ENCODE data around the gene NOX5.

NOX5 gene

DNA sequence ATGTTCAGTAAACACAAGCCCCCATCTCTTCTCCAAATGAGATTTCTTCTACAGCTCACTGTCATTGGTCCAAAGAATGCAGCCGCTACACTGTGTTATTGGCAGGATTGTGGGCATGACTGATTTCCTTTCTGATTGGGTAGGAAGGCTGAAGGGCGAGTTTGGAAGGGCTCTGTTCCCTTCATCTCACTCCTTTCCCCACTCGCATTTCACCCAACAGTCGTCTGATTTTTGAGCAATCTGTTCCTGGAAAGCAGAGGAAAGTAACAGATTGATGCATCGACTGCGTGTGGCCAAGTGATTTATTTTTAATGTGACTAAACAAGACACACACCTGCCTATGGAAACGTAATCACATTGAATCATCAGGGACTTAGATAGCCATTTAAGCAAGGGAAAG is 55.5 kb downstream of the NOX5 start:
- H3K4me3 ChIP-seq (ENCODE audit: low read depth, low read length): no peak overlapping the region
- peaks cover 17% of the 10 kb centered on the region; the same call in 1 of the 2 replicates for H3K27me3 ChIP-seq (ENCODE audit: control insufficient read depth, insufficient read depth, low read length)
- no peak overlapping the region for H3K27ac ChIP-seq (ENCODE audit: low read depth, low read length)
- H3K9ac ChIP-seq (ENCODE audit: low read depth, low read length): no peak overlapping the region
- no peaks in the 10 kb centered on the region for H3K9me3 ChIP-seq (ENCODE audit: control insufficient read depth, insufficient read depth, low read length)
- H3K4me1 ChIP-seq (ENCODE audit: control insufficient read depth, insufficient read depth, low read length): peaks cover 11% of the 10 kb centered on the region
- H3K36me3 ChIP-seq (ENCODE audit: control insufficient read depth, insufficient read depth, low read length): no peaks in the 10 kb centered on the region

DNA sequence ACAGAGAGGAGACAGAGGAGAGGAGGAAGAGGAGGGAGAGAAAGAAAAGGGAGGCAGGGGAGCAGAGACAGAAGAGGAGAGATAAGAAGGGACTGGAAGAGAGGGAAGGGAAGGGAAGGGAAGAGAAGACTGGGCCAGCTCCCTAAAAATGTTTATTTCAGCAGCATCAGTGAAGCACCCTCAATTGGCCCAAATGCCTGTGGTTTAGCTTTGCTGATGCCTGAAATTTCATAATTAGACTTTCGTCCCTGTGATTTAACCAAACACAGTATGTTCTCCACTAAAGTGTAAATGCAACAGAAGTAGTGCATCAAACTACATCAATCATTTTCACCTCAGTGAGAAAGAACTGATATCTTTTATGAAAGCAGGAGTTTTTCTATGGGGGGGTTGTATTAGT is 55.9 kb downstream of the NOX5 start:
- no peaks in the 10 kb centered on the region for H3K9me3 ChIP-seq (ENCODE audit: control insufficient read depth, insufficient read depth, low read length)
- no peak overlapping the region for H3K27ac ChIP-seq (ENCODE audit: low read depth, low read length)
- H3K36me3 ChIP-seq (ENCODE audit: control insufficient read depth, insufficient read depth, low read length): no peaks in the 10 kb centered on the region
- no peak overlapping the region for H3K9ac ChIP-seq (ENCODE audit: low read depth, low read length)
- peaks cover 17% of the 10 kb centered on the region; the same call in 1 of the 2 replicates for H3K27me3 ChIP-seq (ENCODE audit: control insufficient read depth, insufficient read depth, low read length)
- H3K4me3 ChIP-seq (ENCODE audit: low read depth, low read length): no peak overlapping the region
- peaks cover 15% of the 10 kb centered on the region for H3K4me1 ChIP-seq (ENCODE audit: control insufficient read depth, insufficient read depth, low read length)

DNA sequence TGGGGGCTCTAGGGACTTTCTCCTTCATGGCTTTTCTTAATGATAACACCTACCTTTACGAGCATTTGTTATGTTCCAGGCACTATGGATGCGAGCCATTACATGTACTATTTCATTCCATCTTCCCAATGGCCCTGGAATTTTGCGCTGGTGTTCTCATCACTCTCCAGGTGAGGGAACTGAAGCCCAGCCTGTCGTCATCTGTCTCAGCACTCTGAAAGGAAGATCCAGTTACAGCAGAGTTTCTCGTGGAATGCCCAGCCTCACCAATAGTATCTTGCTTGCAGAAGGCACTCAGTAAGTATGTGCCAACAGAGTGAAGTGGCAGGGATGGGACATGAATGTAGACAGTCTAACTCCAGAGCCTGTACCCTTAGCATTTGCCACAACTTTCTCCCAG is 56.8 kb downstream of the NOX5 start:
- H3K4me1 ChIP-seq (ENCODE audit: control insufficient read depth, insufficient read depth, low read length): peaks cover 24% of the 10 kb centered on the region
- H3K27ac ChIP-seq (ENCODE audit: low read depth, low read length): no peak overlapping the region
- H3K36me3 ChIP-seq (ENCODE audit: control insufficient read depth, insufficient read depth, low read length): no peaks in the 10 kb centered on the region
- H3K9ac ChIP-seq (ENCODE audit: low read depth, low read length): no peak overlapping the region
- no peak overlapping the region for H3K4me3 ChIP-seq (ENCODE audit: low read depth, low read length)
- H3K27me3 ChIP-seq (ENCODE audit: control insufficient read depth, insufficient read depth, low read length): peaks cover 26% of the 10 kb centered on the region
- H3K9me3 ChIP-seq (ENCODE audit: control insufficient read depth, insufficient read depth, low read length): no peaks in the 10 kb centered on the region

DNA sequence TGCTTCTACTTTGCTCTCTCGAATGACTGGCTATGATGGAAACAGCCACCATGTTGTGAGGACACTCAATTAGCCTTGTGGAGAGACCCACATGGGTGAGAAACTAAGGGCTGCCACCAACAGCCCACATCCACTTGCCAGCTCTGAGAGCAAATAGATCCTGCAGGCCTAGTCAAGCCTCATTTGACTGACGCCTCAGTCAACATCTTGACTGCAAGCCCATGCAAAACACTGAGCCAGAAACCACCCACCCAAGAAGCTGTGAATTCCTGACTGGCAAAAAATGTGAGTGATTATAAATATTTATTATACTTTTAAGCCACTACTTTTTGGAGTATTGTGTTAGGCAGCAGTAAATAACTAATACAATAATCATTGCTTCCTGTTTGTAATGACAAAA is 58.4 kb downstream of the NOX5 start:
- Histone ChIP-seq H3K27me3 (ENCODE audit: control insufficient read depth, insufficient read depth, low read length) (peaks cover 32% of the 10 kb centered on the region), H3K36me3 (ENCODE audit: control insufficient read depth, insufficient read depth, low read length) (no peaks in the 10 kb centered on the region), H3K4me1 (ENCODE audit: control insufficient read depth, insufficient read depth, low read length) (peaks cover 28% of the 10 kb centered on the region), H3K9me3 (ENCODE audit: control insufficient read depth, insufficient read depth, low read length) (no peaks in the 10 kb centered on the region), H3K27ac (ENCODE audit: low read depth, low read length) (no peak overlapping the region), H3K9ac (ENCODE audit: low read depth, low read length) (no peak overlapping the region), H3K4me3 (ENCODE audit: low read depth, low read length) (no peak overlapping the region)

DNA sequence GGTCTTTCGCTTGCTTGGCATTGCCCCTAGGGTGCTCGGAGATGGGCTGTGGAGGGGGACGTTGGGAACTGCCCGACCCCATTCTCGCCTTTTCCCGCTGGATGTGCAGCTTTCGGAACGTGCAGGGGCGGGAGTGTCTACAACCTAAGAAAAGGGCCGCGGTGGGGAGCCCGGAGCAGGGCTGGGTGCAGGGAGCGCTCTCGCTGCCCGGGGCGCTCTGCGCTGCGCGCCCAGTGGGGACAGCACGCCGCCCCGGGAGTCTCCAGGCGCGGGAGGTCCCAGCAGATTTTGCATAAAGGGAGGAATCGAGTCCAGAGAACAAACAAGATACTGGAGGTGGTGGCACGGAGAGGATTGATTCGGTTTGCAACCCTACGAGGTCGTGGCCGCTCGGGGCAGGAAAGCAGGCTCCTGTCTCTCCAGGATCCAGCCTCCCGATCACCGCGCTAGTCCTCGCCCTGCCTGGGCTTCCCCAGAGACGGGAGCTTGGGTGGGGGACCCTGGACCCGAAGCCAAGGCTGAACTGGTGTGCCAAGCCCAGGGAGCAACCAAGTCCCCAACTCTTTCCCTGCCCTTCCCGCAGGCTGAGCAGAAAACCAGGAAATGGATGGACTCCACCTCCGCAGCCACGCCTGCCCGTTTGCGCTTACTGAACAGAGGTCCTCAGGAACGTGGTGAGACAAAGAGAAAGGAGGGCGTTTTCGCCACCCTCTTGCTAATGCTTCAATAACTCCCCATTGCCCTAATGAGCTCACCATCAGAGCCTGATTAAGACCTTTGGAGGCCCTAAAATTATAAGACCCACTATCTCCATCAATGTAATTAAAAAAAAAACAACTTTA is 59.7 kb downstream of the NOX5 start:
- H3K36me3 ChIP-seq (ENCODE audit: control insufficient read depth, insufficient read depth, low read length): no peaks in the 10 kb centered on the region
- peaks cover 28% of the 10 kb centered on the region for H3K4me1 ChIP-seq (ENCODE audit: control insufficient read depth, insufficient read depth, low read length)
- peak overlapping the region; percentile 64 for H3K9ac ChIP-seq (ENCODE audit: low read depth, low read length)
- H3K4me3 ChIP-seq (ENCODE audit: low read depth, low read length): peak overlapping the region; percentile 83
- H3K27me3 ChIP-seq (ENCODE audit: control insufficient read depth, insufficient read depth, low read length): peaks cover 32% of the 10 kb centered on the region
- peak overlapping the region; percentile 23 for H3K27ac ChIP-seq (ENCODE audit: low read depth, low read length)
- no peaks in the 10 kb centered on the region for H3K9me3 ChIP-seq (ENCODE audit: control insufficient read depth, insufficient read depth, low read length)

DNA sequence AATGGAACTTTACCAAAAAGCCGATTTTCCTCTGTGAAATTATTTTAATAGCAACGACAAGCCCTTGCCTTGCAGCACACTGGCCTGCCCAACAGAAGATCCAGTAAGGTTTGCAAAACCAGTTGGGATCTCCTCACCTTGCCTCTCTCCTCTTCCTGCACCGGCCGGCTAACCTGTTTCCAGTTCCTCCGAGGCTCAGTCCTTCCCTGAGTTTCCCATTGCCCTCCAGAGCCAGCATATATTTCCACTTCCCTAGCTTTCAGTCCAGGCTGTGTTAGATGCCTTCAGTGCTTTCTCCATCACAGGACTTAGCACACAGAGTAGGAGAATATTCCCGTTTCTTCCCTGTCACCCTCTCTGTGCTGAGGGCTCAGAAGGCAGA is 60.3 kb downstream of the NOX5 start:
- Histone ChIP-seq H3K9ac (ENCODE audit: low read depth, low read length) (no peak overlapping the region), H3K36me3 (ENCODE audit: control insufficient read depth, insufficient read depth, low read length) (no peaks in the 10 kb centered on the region), H3K27ac (ENCODE audit: low read depth, low read length) (no peak overlapping the region), H3K9me3 (ENCODE audit: control insufficient read depth, insufficient read depth, low read length) (no peaks in the 10 kb centered on the region), H3K4me1 (ENCODE audit: control insufficient read depth, insufficient read depth, low read length) (peaks cover 28% of the 10 kb centered on the region), H3K27me3 (ENCODE audit: control insufficient read depth, insufficient read depth, low read length) (peaks cover 32% of the 10 kb centered on the region), H3K4me3 (ENCODE audit: low read depth, low read length) (peak overlapping the region; percentile 83)

DNA sequence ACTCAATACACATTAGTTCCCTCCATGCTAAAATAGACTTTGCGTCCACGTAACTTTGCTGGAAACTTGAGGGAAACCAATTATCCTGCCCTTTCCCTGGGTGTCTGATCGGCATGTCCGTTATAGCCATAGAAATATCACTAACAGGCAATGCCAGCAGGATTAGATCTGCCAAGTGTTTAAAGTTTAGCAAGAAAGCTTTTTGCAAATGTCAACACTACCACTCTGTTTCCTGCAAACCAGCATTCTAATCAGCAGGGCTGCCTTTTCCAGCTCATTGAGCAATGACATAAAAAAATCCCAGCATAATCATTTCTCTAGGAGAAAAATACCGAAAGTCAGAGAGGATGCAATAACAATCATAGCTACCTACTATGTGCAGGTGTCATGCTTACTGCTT is 60.9 kb downstream of the NOX5 start:
- Histone ChIP-seq H3K9ac (ENCODE audit: low read depth, low read length) (no peak overlapping the region), H3K27me3 (ENCODE audit: control insufficient read depth, insufficient read depth, low read length) (peaks cover 32% of the 10 kb centered on the region), H3K9me3 (ENCODE audit: control insufficient read depth, insufficient read depth, low read length) (no peaks in the 10 kb centered on the region), H3K36me3 (ENCODE audit: control insufficient read depth, insufficient read depth, low read length) (no peaks in the 10 kb centered on the region), H3K27ac (ENCODE audit: low read depth, low read length) (no peak overlapping the region), H3K4me3 (ENCODE audit: low read depth, low read length) (no peak overlapping the region), H3K4me1 (ENCODE audit: control insufficient read depth, insufficient read depth, low read length) (peaks cover 31% of the 10 kb centered on the region)

DNA sequence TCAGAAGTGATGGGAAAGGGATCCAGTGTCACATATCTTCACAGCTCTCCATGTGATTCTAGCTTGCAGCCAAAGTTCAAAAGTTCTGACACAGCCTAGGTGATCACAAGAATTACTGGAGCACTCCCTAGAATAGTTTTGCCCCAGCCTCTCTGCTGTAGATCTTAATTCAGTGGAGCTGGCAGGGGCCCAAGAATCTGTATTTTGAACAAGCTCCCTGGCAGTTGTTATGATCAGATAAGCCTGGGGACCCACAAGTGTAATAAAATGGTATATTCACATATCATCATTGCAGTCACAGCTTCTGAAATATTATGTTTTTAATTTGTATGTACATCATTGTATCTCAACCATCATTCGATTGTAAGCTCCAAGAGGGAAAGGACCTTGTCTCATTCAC is 62.3 kb downstream of the NOX5 start:
- Histone ChIP-seq H3K27me3 (ENCODE audit: control insufficient read depth, insufficient read depth, low read length) (peaks cover 28% of the 10 kb centered on the region), H3K36me3 (ENCODE audit: control insufficient read depth, insufficient read depth, low read length) (no peaks in the 10 kb centered on the region)

DNA sequence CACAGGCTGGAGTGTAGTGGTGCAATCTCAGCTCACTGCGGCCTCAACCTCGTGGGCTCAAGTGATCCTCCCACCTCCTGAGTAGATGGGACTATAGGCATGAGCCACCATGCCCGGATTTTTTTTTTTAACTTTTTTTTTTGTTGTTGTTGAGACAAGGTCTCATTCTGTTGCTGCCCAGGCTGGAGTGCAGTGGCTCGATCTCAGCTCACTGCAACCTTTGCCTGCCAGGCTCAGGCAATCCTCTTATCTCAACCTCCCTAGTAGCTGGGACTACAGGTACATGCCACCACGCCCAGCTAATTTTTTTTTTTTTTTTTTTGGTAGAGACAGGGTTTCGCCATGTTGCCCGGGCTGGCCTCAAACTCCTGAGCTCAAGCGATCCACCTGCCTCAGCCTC is 64.1 kb downstream of the NOX5 start:
- H3K9me3 ChIP-seq (ENCODE audit: control insufficient read depth, insufficient read depth, low read length): no peaks in the 10 kb centered on the region
- H3K27ac ChIP-seq (ENCODE audit: low read depth, low read length): no peak overlapping the region
- H3K36me3 ChIP-seq (ENCODE audit: control insufficient read depth, insufficient read depth, low read length): no peaks in the 10 kb centered on the region
- H3K4me3 ChIP-seq (ENCODE audit: low read depth, low read length): no peak overlapping the region
- H3K9ac ChIP-seq (ENCODE audit: low read depth, low read length): no peak overlapping the region
- peaks cover 16% of the 10 kb centered on the region for H3K27me3 ChIP-seq (ENCODE audit: control insufficient read depth, insufficient read depth, low read length)
- H3K4me1 ChIP-seq (ENCODE audit: control insufficient read depth, insufficient read depth, low read length): peaks cover 44% of the 10 kb centered on the region

More for the DNA sequence above, 62.3 kb downstream of the NOX5 start:
- Histone ChIP-seq H3K9ac (ENCODE audit: low read depth, low read length) (no peak overlapping the region), H3K9me3 (ENCODE audit: control insufficient read depth, insufficient read depth, low read length) (no peaks in the 10 kb centered on the region), H3K27ac (ENCODE audit: low read depth, low read length) (no peak overlapping the region), H3K4me3 (ENCODE audit: low read depth, low read length) (no peak overlapping the region), H3K4me1 (ENCODE audit: control insufficient read depth, insufficient read depth, low read length) (peaks cover 44% of the 10 kb centered on the region)

DNA sequence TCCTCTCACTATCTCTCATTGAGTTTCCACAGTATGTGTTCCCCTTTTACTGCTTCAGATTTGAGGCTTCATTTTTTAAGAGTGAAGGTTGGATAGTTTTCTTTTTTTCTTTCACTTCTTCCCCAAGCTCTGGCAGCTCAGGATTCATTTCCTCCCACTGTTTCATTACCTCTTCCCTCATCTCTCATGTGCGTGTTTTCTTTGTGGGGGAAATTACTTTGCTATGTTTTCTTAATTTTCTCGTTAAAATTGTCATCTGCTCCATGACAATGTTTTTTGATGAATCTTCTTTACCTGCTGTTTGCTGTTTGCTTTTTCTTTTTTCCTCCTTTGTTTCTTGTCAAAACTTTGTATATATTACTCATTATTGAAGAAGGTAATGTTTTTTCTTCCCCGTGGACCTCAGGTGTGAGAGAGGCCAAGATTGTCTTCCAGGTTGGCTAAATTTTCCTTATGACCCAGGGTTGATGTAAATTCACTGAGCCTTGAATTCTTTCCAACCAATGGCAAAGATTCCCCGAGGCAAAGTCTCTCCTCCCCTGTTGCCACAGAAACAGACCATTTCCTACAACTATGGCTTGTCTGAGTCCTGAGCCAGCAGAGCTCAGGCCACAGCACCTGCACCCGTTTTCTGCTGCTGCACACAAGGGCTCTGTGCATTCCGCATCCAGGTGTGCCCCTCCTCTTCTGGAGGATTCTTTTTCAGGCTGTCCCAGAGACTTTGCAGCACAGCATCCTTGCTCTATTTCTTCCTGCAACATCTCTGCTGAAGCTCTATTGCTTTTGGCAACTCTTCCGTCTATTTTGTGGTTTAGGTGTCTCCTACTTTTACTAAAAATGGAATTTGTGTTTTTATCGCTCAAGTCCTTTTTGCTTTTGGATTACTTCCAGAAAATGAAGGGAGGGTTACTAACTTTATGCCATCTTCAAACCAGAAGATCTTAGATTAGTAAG is 66.1 kb downstream of the NOX5 start:
- Histone ChIP-seq H3K36me3 (ENCODE audit: control insufficient read depth, insufficient read depth, low read length) (no peaks in the 10 kb centered on the region), H3K27me3 (ENCODE audit: control insufficient read depth, insufficient read depth, low read length) (peaks cover 16% of the 10 kb centered on the region), H3K4me3 (ENCODE audit: low read depth, low read length) (peak overlapping the region; percentile 7; the same call in 1 of the 2 replicates), H3K4me1 (ENCODE audit: control insufficient read depth, insufficient read depth, low read length) (peaks cover 49% of the 10 kb centered on the region), H3K9ac (ENCODE audit: low read depth, low read length) (no peak overlapping the region), H3K9me3 (ENCODE audit: control insufficient read depth, insufficient read depth, low read length) (no peaks in the 10 kb centered on the region), H3K27ac (ENCODE audit: low read depth, low read length) (no peak overlapping the region)
